A204.1 (cell line): ENCODE results near the gene POLR3G.

Experiments used
- FAIRE-seq: peaks from 2 replicates; lab custom pipeline; 2012; peaks lifted over from hg19 to GRCh38; lab: Jason Lieb, UNC

Gene POLR3G

DNA sequence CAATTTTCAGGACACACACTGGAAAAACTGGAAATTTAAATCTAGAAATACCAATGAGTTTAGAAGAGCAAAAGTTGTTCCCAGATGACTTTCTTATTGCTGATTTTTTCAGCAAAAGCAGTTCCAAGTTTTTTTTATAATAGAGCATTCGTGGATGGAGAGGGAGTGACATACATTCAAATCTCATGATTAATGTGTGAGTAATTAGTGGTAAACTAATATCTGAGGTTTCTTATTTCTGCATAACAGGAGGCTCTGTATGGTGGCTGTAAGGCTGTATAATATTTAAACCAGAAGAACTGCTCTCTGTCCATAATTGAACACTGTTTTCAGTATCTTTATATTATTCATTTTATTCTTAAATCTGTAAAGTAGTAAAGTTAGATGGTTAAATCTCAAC lies 28.9 kb downstream of the POLR3G start:
- no peak for FAIRE-seq

DNA sequence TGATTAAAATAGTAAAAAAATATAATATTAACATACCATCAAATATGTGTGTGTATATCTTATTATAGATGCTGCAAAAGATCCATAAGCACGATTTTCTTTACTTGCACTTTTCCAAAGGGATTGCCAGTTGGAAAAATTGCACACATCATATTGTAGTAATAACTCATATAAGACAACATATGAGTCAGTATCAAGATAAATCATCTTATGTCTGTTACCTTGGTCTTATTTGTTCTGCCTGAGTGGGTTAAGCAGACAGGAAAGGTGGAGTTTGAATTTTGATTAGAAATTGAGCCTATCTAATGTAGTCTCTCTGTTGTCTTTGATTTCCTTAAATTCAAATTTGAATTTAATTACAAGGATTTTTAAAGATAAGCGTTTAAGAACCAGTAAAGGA lies 30.1 kb downstream of the POLR3G start:
- FAIRE-seq = no peak

DNA sequence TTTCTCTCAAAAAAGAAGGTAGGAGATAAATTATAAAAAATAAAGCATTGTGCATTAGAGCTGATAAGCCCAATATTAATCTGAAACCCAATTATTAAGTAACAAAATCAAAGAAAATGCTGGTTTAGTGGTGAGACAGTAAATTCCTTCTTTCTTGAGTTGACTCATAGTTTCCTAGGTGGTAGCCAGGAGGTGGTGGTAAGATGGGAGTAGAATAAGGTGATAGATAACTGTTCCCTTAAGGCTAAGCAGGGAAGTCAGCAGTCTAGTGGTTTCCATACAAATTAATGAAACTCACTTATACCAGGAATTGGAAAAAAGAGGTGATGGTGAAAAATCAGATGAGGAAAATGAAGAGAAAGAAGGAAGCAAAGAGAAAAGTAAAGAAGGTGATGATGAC lies 31.6 kb downstream of the POLR3G start:
- no peak for FAIRE-seq

DNA sequence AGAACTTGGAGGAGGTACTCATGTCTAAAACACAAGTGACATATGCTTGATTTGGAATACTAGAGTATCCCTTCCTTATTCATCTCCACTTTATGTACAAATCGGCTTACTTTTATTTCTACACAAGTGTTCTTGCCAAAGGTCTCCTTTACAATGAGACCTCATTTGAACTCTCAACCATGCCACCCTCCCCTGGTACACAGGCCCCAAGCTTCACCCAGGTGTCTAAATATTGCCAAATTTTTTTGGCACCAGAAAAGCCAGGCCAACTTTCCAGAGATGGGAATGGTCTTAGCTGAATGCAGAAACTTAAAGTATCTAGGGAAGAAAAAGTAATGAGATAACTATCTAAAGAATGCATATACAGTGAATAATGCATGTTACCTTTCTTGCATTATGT lies 35.8 kb downstream of the POLR3G start:
- FAIRE-seq = no peak

DNA sequence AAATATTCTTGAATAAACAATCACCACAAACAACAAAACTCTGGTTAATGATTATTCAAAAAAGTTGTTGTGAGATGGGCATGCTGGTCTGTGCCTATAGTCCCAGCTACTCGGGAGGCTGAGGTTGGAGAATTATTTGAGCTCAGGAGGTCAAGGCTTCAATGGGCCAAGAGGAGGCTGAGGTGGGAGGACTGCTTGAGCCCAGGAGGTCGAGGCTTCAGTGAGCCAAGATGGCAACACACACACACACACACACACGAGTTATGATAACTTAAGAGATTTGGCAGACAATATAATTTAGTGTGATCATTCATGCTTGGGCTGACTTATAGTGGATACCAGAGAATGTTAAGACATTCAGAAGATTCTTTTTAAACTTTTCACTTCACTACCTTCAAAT lies 39.9 kb downstream of the POLR3G start:
- no peak for FAIRE-seq

DNA sequence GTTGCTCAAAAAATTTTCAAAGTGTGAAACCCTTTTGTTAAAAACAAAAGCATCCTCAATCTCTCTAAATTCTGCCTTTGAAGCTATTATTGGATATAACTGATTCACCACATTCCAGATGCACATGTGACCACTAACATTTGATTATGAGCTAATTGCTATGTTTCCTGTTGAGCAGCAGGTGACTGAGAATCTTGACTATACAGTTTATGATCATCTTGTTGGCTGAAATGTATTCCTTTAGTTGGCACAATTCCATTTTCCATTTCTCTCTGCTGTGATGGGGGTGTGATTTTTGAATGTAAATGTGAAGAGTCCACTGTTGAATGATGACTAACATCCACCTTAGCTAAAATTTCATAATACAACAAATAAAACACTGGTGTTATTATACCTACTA lies 44.0 kb downstream of the POLR3G start:
- no peak for FAIRE-seq

DNA sequence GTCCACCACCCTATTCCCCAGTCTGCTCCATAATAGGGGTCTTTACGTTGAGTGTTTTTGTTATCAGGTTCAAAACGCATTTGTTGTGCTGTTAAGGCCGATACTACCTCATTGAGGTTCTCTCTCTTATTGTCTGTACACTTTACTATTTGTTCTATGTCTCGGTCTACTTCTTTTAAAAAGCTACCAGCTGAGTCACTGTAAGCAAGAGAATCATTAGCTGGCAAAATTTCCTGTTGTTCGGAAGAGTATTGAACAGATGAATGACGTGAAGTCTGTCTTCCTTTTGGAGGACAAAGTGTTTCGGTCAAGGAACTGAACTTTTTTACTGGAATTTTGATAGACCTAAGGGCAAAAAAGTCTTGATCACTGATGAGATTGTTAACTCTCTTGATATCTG lies 44.4 kb downstream of the POLR3G start:
- FAIRE-seq = no peak

DNA sequence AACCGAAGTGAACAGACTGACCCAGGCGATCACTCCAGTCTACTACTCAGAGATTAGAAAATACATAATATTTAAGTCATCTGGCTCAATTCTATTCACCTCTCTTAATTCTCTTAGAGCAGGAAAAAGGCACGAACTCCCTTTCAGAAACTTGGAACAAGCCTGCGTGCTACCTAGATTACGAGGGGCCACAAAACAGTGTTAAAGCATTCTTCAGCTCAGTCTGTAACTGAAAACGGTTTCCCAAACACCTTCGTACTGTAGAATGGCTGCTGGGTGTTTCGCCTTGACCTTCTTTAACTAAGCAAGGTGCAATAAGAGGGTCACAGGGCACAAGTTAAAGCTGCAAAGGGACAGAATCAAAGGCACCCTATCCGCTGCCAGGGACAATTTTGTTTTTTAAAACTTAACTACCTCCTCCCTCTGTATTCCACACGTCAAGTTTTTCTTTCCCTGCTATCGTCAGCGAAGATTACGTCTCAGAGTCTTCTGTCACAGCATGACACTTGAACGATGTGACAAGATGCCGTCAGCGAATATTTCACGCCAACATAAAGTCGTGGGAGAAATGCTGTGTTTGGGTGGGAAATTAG lies 54.0 kb downstream of the POLR3G start:
- FAIRE-seq = no peak

DNA sequence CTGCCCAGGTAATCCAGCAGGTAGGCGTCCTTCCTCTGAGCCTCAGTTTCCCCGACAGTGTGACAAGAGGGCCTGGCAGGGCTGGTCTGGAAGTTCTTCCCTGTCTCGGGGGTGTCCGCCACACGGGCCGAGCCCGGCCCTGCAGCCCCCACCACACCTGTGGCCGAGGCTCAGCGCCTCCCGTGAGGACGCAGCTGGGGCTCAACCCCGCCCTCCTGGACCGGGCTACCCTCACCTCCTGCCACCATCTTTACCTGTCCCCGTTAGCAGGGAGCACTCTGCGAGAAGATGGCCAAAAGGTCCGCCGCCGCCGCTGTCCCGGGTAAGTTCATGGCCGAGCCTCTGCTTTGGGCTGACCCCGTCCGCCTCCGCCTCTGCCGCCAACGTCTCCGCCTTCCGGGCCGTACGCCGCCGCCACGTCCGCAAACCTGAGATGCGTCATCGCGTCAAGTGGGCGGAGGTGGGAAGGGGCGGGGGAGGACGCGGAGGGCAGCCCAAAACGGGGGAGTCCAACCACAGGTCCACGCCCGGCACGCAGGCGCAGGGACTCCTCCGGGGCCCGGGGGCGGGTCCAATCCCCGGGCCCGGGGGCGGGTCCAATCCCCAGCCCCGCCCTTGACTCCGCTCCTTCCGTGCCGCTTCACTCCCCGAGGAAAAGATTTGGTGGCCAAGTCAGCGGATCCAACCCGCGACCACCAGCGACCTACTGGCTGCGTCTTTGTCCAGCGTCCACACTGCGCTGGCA lies 54.7 kb downstream of the POLR3G start, which contains the start of gene LYSMD3:
Gene LYSMD3 (minus strand): TSS at position 391 of the 745 bp plus-strand sequence. CDS start 4,295 bp downstream, outside the sequence.
- FAIRE-seq = peak; percentile 82

DNA sequence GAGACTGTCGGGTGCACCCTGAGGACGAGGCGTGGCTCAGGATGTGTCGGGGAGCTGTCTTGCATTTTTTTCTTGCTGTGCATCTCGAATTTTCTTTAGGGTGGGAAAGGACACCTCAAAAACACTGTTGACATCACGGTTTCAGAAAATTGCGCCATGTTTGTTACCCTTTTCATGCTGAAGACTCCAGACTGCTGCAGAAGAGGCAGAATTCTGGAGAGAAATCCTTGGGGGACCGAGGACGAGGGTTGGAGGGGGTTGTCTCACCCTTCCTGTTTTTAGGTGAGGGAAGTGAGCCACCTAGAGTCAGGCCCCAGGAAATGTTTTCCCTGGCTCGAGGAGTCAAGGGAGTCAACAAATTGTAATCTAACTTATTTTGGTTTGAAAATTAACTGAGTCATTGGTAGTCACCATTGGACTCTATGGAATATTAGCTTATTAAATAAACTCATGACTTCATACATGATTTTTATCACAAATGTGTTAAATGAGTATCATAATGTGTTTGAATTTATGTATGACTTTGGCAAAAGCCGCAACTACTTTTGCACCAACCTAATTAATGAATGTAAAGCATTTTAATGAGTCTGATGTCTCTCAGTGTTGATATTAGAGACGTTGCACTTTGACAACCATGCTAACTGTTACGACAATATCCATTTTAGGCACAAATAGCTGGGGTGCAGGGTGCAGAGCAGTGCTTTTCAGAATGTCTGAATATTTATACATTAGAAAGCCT lies 55.4 kb downstream of the POLR3G start:
- peak; percentile 74 for FAIRE-seq

DNA sequence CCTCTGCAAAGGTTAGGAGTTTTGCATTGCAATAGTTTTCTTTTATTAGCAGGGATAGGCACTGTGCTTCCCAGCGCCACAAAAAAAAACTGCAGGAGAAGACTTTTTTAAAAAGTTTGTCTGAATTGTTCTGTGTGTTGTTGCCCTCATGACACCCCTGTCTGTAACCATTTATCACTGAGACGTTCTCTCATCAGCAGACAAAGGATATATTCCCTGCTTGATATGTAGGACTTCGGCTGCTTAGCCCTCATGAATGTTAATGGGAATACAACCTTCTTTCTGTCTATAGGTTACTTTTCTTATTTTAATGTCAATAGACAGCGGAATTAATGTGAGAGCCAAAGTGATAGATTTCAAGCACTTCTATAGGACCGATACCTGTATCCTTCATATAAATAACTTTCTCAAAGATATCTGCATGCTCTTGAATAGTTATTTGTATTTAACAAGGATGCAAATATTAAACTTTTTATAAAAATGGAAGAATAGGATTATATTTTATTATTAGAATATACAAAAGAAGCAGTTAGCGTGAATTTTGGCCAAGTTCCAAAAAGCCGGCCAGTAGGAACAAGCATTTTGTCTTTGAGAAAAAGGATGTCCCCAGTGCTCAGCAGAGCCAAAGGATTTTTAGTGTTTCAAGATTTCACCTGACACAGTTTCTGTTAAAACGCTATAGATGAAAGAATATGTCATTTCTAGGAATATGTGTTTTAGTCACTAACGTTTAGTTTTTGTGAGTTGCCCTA lies 56.2 kb downstream of the POLR3G start:
- FAIRE-seq = no peak

DNA sequence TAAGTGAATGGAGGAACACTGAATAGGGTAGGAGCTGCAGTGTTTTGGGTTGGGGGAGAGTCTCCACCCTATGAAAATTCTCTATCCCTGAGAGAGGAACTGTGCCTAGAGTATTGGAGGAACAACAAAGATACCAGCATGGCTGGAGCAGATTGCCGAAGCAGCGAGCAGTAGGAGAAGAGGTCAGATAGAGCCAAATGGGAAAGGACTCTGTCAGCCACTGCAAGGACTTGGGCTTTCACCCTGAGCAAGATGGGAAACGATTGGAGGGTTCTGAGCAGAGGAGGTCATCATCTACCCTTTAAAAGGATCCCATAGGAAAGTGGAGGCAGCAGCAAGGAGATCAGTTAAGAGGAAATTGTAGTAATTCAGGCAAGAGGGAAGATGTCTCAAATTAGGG lies 59.1 kb downstream of the POLR3G start:
- FAIRE-seq = no peak

DNA sequence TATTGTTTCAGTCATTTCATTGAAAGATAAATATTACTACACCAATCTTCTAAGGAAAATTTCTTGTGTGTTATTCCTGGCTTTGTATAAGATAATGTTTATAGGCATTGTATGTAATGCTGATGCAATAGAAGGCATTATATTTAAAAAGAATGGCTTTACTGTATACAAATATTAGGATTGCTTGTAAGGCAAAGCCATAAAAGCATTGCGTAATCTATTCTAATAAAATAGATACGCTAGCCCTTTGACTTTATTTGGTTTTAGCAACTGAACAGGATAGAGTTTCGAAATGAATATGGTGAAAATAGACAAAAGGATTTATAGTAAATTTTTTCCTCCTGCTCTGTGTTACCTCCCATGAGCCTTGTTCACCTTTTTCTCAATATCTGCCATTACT lies 60.3 kb downstream of the POLR3G start:
- no peak for FAIRE-seq

DNA sequence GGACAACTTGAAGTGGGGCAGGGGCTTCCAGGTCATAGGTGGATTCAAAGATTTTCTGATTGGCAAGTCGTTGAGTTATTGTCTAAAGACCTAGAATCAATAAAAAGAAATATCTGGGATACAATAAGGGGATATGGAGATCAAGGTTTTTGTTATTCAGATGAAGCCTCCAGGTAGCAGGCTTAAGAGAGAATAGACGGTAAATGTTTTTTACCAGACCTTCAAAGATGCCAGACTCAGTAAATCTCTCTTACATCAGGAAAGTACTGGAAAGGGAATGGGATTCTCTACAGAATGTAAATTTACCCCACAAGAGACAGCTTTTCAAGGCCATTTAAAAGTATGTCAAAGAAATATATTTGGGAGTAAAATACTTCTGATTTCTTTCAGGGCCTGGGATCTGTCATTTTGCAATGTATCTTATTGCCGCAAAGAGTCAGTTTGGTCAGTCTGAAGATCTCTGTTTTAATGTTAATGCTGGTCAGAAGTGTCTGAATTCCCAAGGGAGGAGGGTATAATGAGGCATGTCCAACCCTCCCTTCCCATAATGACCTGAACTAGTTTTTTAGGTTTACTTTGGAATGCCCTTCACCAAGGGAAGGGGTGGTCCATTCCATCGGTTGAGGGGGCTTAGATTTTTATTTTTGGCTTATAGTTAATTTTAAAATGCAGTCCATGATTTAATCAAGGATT lies 68.3 kb downstream of the POLR3G start:
- FAIRE-seq = no peak

DNA sequence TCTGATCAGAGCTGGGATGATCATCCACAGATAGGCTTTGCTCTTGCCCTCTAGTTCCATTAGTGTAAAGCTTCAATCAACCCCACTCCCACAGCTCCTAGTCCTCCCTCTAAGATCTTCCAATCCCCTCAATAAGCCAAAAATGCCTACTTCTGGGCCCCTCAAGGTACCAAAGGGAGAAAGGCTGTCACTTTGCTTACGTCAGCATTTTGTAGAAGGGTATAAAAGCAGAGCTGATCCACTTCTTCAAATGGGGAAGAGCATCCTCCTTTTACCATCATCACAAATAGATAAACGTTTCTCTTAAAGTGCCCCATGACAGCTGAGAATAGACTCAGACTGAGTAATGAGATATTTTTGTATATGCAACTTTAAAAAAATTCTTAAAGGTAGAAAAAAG lies 70.8 kb downstream of the POLR3G start:
- FAIRE-seq = no peak

DNA sequence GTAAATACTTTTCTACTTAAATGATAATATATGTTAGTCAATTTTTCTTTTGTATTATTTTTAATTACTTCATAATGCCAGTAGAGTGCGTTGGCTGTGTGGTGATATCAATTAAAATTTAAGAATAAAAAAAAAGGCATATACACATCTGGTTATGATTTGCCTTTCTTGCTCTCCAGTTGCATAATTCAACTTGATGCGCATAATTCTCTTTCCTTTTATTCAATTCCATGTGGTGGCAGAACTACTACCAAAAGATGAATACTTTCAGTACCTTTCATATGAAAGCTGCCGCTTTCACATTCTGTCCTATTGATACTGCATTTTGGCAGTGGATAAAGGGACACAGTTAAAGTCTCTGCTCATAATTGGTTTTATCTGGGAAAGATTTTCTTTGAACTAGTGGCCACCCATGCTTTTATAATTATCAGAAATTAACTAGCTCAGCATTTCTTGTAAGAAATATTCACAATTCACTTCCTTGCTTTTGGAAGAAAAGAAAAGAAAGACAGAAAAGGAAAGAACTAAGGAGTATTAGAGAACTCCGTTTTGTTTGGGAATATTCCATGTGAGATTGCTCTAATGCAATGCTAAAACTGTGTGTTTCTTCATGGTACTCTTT lies 71.7 kb downstream of the POLR3G start:
- no peak for FAIRE-seq

DNA sequence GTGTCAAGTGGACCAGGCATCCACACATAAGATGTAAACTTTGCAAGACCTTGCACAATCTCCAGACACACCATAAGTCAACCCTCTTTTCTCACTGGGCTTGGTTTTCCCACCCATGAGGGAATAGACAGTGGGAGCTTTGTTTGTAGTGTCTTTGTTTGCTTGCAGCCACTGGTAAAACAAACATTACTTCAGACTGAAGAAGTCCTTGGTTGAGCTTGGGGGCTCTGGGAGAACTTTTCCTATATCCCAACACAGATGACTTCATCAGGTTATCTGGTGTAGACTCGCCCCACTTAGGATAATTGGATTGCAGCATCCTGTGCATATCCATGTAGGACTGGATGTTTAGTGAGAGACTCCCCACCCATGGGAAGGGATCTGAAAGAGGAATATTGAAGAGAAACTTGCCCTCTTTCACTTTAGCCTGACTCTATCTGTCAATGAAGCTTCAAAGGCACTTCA lies 72.4 kb downstream of the POLR3G start:
- FAIRE-seq = no peak

DNA sequence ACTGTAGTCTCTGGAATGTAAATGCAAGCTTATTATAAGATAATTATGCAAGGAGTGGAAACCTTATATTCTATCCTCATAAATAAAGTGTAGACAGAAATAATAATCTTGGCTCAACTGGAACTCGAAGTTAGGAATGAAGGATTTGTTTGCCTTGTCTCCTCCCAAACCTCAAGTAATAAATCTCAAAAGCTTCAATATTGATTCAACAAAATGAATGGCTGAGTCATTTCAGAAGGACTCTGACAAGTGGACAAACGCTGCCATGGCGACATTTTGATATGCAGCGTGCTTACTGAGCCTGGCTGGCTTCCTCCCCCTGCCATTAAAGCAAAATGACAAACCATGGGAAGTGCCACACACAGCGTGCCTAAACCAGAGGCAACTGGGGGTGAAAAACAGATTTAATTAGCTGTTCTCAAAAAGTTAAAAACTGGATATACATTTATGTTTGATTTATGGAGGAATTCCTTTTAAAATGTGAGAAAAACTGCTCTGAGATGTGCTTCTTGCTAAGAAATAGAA lies 73.5 kb downstream of the POLR3G start:
- no peak for FAIRE-seq

DNA sequence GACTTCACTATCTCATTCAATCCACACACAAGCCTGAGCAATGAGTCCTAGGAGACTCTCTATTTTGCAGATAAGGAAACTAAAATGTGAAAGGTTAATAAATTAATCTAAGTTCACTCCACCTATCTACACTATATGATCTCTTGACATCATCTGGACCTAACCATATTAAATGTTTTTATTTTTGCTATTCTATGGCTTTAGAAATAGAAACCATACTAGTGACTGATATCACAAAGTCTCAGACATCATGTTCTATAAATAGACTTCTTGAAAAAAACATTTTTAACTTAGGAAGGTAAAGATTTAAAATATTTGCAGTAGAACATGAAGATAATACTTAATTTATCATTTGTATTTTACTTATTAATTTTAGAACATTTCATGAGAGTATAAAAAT lies 74.6 kb downstream of the POLR3G start:
- FAIRE-seq = peak; percentile 32

DNA sequence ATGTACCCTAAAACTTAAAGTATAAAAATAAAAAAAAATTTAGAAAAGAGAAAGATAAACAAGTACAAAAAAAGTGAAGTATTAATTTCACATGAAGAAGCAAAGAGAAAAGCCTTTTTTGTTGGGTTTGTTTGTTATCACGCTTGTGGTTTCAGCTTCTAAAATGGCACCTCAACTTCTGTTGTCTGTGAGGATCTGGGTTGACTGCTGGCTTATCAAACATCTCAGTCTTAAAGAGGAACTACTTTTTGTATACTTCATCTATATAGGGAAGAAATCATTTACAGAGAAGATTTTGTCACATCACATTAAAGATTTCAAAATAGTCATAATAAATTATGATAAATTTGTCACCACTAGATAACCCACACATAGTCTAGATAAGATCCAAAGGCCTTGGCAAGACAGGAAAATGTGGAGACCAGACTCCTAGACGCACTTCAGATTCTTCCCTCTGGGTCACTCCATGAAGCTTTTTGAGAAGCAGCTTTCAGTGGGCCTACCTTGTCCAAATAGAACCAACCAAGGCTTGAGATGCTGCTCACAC lies 75.1 kb downstream of the POLR3G start:
- no peak for FAIRE-seq

DNA sequence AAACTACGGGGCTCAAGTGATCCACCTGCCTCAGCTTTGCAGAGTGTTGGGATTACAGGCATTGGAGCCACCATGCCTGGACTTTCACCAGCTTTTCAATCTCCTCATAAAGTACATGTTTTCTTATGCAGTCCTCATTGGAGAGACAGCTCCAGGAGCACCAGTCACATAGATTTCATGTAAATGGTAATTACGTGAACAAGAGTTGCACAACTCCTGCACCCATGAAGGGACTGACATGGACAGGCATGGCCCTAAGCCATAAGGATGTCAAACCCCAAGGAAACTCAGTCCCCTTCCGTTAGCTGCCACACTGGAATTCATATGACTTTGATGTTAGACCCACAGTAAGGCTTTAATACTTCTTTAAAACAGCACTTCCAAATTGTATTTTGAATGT lies 76.3 kb downstream of the POLR3G start:
- no peak for FAIRE-seq
